Duodenal mucosa (tissue), 2 donors: Measurements from ENCODE around the gene KPTN.
A peak's percentile ranks its signal among the peaks of the same experiment; 100 is the strongest.

ENCODE experiments used
- H3K27ac ChIP-seq: one replicate; pipeline ENCODE4 v1.7.0; 2013; ENCODE audit warnings: low read depth, low read length
- H3K27me3 ChIP-seq, 2 donors: one replicate each; pipeline ENCODE4 v1.7.0; 2013; ENCODE audit warnings: low read length in 2 of 2, control low read depth in 1 of 2; ENCODE audit not compliant: insufficient read depth in 2 of 2, control insufficient read depth in 1 of 2
- H3K36me3 ChIP-seq, 2 donors: one replicate each; pipeline ENCODE4 v1.7.0; 2013; ENCODE audit warnings: low read length in 2 of 2, control low read depth in 1 of 2; ENCODE audit not compliant: insufficient read depth in 2 of 2, control insufficient read depth in 1 of 2
- H3K4me1 ChIP-seq, 2 donors: one replicate each; pipeline ENCODE4 v1.7.0; 2013; ENCODE audit warnings: low read length in 2 of 2, control low read depth in 1 of 2; ENCODE audit not compliant: insufficient read depth in 2 of 2, control insufficient read depth in 1 of 2
- H3K4me3 ChIP-seq, 2 donors: one replicate each; pipeline ENCODE4 v1.7.0; 2013; ENCODE audit warnings: low read length in 2 of 2, low read depth in 1 of 2
- H3K9ac ChIP-seq, 2 donors: one replicate each; pipeline ENCODE4 v1.7.0; 2013; ENCODE audit warnings: low read length in 2 of 2, low read depth in 1 of 2
- H3K9me3 ChIP-seq, 2 donors: one replicate each; pipeline ENCODE4 v1.7.0; 2013; ENCODE audit warnings: low read length in 2 of 2, control low read depth in 1 of 2; ENCODE audit not compliant: control insufficient read depth in 1 of 2

KPTN gene

GRCh38 chr19:47428177-47428894 lies 55.7 kb downstream of the KPTN start:
- Histone ChIP-seq H3K4me3 (peak overlapping the region in 1 of 2 donors; percentile 2), H3K4me1 (peaks cover 10 to 26% of the 10 kb centered on the region in 2 donors), H3K9me3 (no peaks in the 10 kb centered on the region), H3K36me3 (no peaks in the 10 kb centered on the region), H3K27me3 (peaks cover 26 to 36% of the 10 kb centered on the region in 2 donors), H3K27ac (no peak overlapping the region), H3K9ac (no peak overlapping the region)

DNA sequence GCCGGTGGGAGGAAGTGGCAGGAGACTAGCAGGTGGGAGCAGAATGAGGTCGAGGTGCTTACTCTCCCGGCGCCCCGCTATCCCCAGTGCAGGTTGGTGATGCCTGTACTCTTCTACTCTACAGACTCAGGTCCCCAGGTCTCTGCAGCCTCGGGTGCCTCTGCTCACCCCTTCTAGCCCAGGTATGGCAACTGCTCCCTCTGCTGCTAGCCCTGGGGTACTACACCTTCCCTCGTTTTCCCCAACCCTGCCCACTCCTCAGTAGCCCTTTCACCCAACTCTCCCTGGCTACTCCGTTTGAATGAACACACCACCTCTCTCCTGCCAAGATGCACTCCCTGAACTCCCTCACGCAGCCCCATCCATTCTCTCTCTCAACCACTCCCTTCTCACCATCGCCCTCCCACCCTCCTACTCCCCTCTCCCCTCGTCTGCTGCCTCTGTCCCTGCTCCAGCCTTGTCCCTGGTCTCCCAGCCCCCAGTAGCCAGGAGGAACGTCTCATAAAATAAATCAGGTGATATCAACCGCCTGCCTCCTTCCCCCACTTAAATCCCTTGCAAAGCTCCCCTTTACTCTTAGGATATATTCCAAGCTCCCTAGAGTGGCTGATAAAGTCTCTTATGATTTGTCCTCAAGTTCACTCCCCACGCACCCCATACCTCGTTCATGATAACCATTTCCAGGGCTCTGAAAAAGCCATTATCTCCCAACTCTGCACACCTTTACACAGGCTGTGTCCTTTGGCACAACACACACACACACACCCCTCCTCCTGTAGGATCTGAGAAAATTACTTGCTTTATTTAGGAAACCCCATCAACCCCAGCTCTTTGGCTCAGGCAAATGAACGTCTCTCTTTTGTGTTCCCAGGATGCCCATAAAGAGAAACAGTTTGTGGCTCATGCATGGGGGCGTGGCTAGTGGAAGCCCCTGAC lies 56.5 kb downstream of the KPTN start:
- Histone ChIP-seq H3K36me3 (no peaks in the 10 kb centered on the region), H3K4me1 (peaks cover 10 to 26% of the 10 kb centered on the region in 2 donors), H3K4me3 (peak overlapping the region in 1 of 2 donors; percentile 2), H3K9ac (no peak overlapping the region), H3K27me3 (peaks cover 31 to 44% of the 10 kb centered on the region in 2 donors), H3K9me3 (no peaks in the 10 kb centered on the region), H3K27ac (peak overlapping the region; percentile 22)
